DOHH2 (cell line): ENCODE results near the gene DOK6.

ENCODE experiments used
- H3F3A ChIP-seq: fragments of 200-600 bp; sonication (generic), shearing (Covaris generic); 2 replicates; pipeline ENCODE4 v1.6.0; 2016; ENCODE audit warnings: antibody characterized with exemption, mild to moderate bottlenecking; ENCODE audit not compliant: control insufficient read depth, insufficient read depth
- H3K27ac ChIP-seq: fragments of 200-600 bp; sonication (generic); 2 replicates; pipeline ENCODE4 v1.5.1; 2014; ENCODE audit warnings: low read depth, mild to moderate bottlenecking, low read length, moderate library complexity
- H3K27me3 ChIP-seq: fragments of 200-600 bp; sonication (generic); 2 replicates; pipeline ENCODE4 v1.6.1; 2014; ENCODE audit warnings: mild to moderate bottlenecking, low read length, mixed read lengths; ENCODE audit not compliant: control insufficient read depth
- H3K36me3 ChIP-seq: fragments of 200-600 bp; sonication (generic); 2 replicates; pipeline ENCODE4 v1.6.1; 2014; ENCODE audit warnings: mild to moderate bottlenecking, low read length, moderate library complexity, mixed read lengths; ENCODE audit not compliant: control insufficient read depth
- H3K4me1 ChIP-seq: fragments of 200-600 bp; sonication (generic); 2 replicates; pipeline ENCODE4 v1.6.1; 2014; ENCODE audit warnings: mild to moderate bottlenecking, low read length, mixed read lengths; ENCODE audit not compliant: control insufficient read depth
- H3K4me2 ChIP-seq: fragments of 200-600 bp; sonication (generic); 2 replicates; pipeline ENCODE4 v1.6.0; 2014; ENCODE audit warnings: mild to moderate bottlenecking, low read length, moderate library complexity
- H3K4me3 ChIP-seq: fragments of 200-600 bp; sonication (generic); 2 replicates; pipeline ENCODE4 v1.5.1; 2014; ENCODE audit warnings: mild to moderate bottlenecking, low read length, mixed read lengths
- H3K79me2 ChIP-seq: fragments of 200-600 bp; sonication (generic); 2 replicates; pipeline ENCODE4 v1.6.1; 2014; ENCODE audit warnings: mild to moderate bottlenecking, low read length, mixed read lengths; ENCODE audit not compliant: control insufficient read depth
- H3K9me2 ChIP-seq: fragments of 200-600 bp; sonication (generic); replicated peaks from 2 replicates; pipeline ENCODE4 v1.6.1; 2014; ENCODE audit warnings: mild to moderate bottlenecking, low read length, mixed read lengths; ENCODE audit not compliant: control insufficient read depth
- H3K9me3 ChIP-seq: fragments of 200-600 bp; sonication (generic); 2 replicates; pipeline ENCODE4 v1.6.1; 2014; ENCODE audit warnings: antibody characterized with exemption, low read length, mixed read lengths; ENCODE audit not compliant: control insufficient read depth, insufficient read depth
- H4K20me1 ChIP-seq: fragments of 200-600 bp; sonication (generic); 2 replicates; pipeline ENCODE4 v1.6.0; 2014; ENCODE audit warnings: low read depth, mild to moderate bottlenecking, antibody characterized with exemption, low read length, moderate library complexity; ENCODE audit not compliant: control insufficient read depth, insufficient read depth
- EZH2phosphoT487 ChIP-seq: fragments of 200-600 bp; sonication (generic); IDR thresholded peaks from 2 replicates; pipeline ENCODE4 v1.6.1; 2017; ENCODE audit warnings: borderline replicate concordance, mild to moderate bottlenecking, antibody characterized with exemption, low read length, moderate library complexity, mixed read lengths
- TF ChIP-seq, protein P1 (sequence below): fragments of 200-600 bp; sonication (generic); IDR thresholded peaks from one replicate; pipeline ENCODE4 v1.5.1; 2014; ENCODE audit warnings: antibody characterized with exemption, mild to moderate bottlenecking, low read depth, low read length; ENCODE audit not compliant: poor library complexity, severe bottlenecking

DOK6 gene

DNA sequence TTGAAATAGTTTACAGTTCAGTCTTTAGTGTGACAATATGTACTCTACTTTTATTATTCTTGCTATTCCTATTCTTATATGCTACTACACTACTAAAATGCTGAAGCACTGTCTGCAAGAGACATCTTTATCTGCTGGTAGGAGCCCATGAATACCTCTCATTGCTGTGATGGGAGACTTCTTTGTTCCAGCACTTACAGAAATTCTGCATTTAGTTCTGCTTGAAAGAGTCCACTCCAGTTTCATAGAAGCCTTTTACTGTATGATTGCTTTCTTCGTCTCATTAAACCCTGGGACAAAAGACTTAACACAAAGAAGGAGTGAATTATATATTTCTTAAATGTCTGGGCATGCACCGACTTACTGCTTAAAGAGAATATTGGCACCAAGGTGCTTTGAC, 274.3 kb downstream of the DOK6 start:
- H3F3A ChIP-seq, result no peaks in the 10 kb centered on the region
- no peaks in the 10 kb centered on the region for H4K20me1 ChIP-seq
- H3K27ac ChIP-seq, result no peak overlapping the region
- H3K36me3 ChIP-seq, result no peaks in the 10 kb centered on the region
- no peaks in the 10 kb centered on the region for H3K4me1 ChIP-seq
- no peaks in the 10 kb centered on the region for H3K27me3 ChIP-seq
- no peak overlapping the region for H3K4me3 ChIP-seq
- no peaks in the 10 kb centered on the region for H3K79me2 ChIP-seq
- no peaks in the 10 kb centered on the region for H3K9me3 ChIP-seq
- TF ChIP-seq EZH2phosphoT487, result no peak
- TF ChIP-seq, protein P1, sequence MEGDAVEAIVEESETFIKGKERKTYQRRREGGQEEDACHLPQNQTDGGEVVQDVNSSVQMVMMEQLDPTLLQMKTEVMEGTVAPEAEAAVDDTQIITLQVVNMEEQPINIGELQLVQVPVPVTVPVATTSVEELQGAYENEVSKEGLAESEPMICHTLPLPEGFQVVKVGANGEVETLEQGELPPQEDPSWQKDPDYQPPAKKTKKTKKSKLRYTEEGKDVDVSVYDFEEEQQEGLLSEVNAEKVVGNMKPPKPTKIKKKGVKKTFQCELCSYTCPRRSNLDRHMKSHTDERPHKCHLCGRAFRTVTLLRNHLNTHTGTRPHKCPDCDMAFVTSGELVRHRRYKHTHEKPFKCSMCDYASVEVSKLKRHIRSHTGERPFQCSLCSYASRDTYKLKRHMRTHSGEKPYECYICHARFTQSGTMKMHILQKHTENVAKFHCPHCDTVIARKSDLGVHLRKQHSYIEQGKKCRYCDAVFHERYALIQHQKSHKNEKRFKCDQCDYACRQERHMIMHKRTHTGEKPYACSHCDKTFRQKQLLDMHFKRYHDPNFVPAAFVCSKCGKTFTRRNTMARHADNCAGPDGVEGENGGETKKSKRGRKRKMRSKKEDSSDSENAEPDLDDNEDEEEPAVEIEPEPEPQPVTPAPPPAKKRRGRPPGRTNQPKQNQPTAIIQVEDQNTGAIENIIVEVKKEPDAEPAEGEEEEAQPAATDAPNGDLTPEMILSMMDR, result no peak
- H3K9me2 ChIP-seq, result no peaks in the 10 kb centered on the region
- no peak overlapping the region for H3K4me2 ChIP-seq

DNA sequence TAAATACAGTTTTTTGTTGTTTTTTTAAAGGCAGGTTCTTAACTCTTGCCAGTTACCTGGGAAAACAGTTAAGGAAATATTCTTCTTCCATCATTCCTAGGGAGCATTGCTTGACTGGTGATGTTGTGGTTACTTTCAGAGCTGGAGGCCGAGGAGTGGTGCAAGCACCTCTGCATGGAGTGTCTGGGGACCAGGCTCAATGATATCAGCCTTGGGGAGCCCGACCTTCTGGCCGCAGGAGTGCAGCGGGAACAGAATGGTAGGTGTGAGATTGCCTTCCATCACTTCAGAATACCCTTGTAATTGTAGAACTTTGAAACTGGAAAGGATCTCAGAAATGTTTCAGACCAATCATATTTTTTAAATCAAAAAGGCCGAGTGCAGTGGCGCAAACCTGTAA, 276.9 kb downstream of the DOK6 start:
- no peaks in the 10 kb centered on the region for H3K36me3 ChIP-seq
- TF ChIP-seq EZH2phosphoT487, result no peak
- TF ChIP-seq, protein P1, result no peak
- H3F3A ChIP-seq, result no peaks in the 10 kb centered on the region
- no peak overlapping the region for H3K4me3 ChIP-seq
- H3K9me3 ChIP-seq, result no peaks in the 10 kb centered on the region
- H3K4me1 ChIP-seq, result no peaks in the 10 kb centered on the region
- H3K9me2 ChIP-seq, result no peaks in the 10 kb centered on the region
- no peaks in the 10 kb centered on the region for H3K27me3 ChIP-seq
- H4K20me1 ChIP-seq, result no peaks in the 10 kb centered on the region
- H3K79me2 ChIP-seq, result no peaks in the 10 kb centered on the region
- H3K4me2 ChIP-seq, result no peak overlapping the region
- no peak overlapping the region for H3K27ac ChIP-seq

- Histone ChIP-seq H3K27ac (no peak overlapping the region), H3K9me2 (no peaks in the 10 kb centered on the region), H4K20me1 (no peaks in the 10 kb centered on the region), H3K79me2 (no peaks in the 10 kb centered on the region), H3K9me3 (no peaks in the 10 kb centered on the region), H3K27me3 (no peaks in the 10 kb centered on the region), H3K4me2 (no peak overlapping the region), H3K36me3 (no peaks in the 10 kb centered on the region), H3F3A (no peaks in the 10 kb centered on the region), H3K4me3 (no peak overlapping the region), H3K4me1 (no peaks in the 10 kb centered on the region)
- TF ChIP-seq, protein P1, result no peak
- TF ChIP-seq EZH2phosphoT487, result no peak
Measured at GRCh38 chr18:69680123-69680522, 279.4 kb downstream of the DOK6 start.

- Histone ChIP-seq H3K9me2 (no peaks in the 10 kb centered on the region), H3K4me3 (no peak overlapping the region), H3K4me2 (no peak overlapping the region), H3F3A (no peaks in the 10 kb centered on the region), H3K4me1 (no peaks in the 10 kb centered on the region), H3K9me3 (no peaks in the 10 kb centered on the region), H3K36me3 (no peaks in the 10 kb centered on the region), H4K20me1 (no peaks in the 10 kb centered on the region), H3K79me2 (no peaks in the 10 kb centered on the region), H3K27me3 (no peaks in the 10 kb centered on the region), H3K27ac (no peak overlapping the region)
- no peak for TF ChIP-seq EZH2phosphoT487
- TF ChIP-seq, protein P1, result no peak
Measured at GRCh38 chr18:69683176-69683575, 282.5 kb downstream of the DOK6 start.
